ENCODE results near the gene POLD4.
A peak's percentile ranks its signal among the peaks of the same experiment; 100 is the strongest.
"Not testable (repeated sequence)": the region's sequence is repeated elsewhere in the genome, so short reads cannot be mapped to it uniquely, and the experiment has no call there.

POLD4 gene

DNA sequence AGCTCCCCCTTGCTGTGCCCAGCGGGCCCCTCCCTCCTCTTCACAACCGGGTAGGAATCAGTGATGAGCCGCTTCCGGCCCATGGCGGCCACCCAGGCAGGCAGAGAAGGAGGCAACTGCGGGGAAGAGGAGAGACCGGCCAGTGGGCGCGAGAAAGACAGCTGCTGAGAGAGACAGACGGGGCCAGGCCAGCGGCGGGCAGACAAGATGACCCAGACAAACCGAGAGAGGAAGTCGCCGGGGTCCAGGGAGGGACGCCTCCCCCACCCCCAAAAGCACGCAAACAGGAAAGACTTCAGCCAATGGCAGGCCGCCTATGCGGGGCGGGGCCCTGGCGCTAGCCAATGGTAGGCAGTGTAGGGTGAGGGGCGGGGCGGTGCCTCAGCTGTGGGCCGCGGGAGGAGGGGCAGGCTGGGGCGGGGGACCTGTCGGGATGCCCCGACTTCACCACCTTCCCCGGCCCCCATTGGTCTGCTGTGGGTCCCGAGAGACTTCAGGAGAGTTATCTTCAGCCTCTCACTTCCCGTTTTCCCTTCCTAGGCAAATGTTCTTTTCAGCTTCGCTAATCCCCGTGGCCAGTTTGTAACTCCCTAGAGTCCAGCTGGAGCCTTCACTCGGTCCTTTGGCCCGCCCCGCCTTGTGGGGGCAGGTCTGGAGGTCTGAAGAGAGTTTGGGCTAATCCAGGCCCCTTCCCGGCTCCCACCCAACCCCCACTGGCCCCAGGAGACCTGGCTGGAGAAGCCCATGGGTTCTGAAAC, at the start of gene POLD4:
Gene POLD4, minus strand, starts transcription at position 230 of the 758 bp plus-strand sequence. Its CDS starts 147 bp downstream, at position 83.
- peak; percentile 98 for DNase-seq

DNA sequence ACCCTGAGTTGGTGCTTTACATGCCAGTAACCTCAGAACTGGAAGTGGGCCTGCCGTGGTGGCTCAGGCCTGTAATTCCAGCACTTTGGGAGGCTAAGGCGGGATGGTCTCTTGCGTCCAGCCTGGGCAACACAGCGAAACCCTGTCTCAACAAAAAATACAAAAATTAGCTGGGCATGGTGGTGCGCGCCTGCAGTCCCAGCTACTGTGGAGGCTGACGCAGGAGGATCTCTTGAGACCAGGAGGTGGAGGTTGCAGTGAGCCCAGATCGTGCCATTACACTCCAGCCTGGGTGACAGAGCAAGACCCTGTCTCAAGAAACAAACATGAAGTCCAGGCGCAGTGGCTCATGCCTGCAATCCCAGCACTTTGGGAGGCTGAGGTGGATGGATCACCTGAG, 49.7 kb upstream of the POLD4 start:
- not testable (repeated sequence) for DNase-seq

DNA sequence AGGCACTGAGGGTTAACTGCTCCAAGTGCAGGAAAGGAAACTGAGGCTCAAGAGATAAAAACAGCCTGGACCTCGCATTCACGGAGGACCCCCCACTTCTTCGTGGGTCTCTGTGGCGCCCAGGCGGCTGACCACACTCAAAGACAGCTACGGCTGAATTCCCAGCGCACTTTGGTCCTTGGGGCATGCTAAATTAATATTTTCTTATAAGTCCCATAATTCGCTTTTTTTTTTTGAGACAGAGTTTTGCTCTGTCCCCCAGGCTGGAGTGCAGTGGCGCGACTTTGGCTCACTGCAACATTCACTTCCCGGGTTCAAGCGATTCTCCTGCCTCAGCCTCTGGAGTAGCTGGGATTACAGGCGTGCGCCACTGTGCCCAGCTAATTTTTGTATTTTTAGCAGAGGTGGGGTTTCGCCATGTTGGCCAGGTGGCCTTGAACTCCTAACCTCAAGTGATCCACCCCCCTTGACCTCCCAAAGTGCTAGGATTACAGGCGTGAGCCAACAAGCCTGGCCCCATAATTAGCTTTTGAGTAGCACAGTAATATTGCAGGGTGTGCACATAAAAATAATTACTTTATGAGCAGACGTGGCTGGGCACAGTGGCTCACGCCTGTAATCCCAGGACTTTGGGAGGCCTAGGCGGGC, 49.0 kb upstream of the POLD4 start:
- DNase-seq, result not testable (repeated sequence)

DNA sequence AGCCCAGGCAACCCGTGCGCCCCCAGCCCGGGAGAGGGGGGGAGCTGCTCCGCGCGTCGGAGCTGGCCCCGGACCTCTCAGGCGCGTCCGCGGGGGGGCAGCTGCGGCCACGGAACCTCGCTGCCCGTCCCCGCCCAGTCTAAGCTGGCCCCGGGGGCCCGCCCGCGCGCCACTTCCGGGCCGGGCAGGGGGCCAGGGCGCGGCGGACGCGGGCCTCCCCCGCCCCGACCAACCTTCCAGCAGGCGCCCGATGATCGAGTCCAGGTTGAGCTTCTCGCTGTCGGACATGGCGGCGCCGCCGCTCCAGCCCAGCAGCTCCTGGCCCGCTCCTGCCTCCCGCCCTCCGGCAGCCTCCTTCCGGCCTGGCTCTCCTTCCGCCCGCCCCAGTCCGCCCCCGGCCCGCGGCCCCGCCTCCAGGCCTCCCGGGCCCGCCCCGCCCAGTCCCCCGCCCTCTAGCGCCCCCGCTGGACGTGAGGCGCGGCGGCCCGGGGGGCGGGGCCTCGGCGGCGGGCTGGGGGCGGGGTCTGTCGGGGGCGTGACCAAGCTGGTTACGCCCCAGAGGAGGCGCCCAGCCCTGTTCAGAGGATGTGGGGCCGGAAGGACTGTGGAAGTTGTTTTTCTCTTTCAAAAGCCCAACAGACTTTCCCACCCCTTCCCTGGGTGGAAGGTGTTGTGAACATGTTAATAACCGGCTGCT, 48.3 kb upstream of the POLD4 start, which contains the start of gene PPP1CA:
Gene PPP1CA, minus strand, starts transcription at position 364 of the 697 bp plus-strand sequence. Its CDS starts 76 bp downstream, at position 288.
- DNase-seq, result peak; percentile 88 to 90

DNA sequence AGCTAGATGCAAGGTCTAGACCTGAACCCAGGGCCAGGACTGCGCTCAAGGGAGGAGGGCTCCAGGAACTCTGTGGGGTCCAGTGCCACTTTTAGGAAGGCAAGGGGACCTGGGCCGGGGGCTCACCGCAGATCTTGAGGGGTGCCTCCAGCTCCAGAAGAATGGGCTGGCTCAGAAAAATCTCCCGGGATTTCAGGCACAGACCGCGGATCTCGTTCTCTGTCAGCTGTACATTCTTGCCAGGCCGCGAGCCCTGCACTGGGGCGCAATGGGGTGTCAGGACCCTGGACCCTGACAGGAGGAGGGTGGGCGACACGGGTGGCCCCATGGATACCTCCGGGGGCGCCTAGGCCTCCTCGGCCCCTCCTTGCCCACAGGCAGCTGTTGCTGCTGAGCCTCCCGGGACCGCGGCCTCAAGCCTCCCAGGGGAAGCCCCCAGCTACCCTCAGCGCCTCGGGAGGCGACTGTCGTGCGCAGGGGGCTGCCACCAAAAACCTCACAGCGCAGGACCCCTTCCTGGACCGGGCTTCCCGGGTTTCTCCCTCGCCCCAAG, 47.7 kb upstream of the POLD4 start:
- DNase-seq, result no peak

DNA sequence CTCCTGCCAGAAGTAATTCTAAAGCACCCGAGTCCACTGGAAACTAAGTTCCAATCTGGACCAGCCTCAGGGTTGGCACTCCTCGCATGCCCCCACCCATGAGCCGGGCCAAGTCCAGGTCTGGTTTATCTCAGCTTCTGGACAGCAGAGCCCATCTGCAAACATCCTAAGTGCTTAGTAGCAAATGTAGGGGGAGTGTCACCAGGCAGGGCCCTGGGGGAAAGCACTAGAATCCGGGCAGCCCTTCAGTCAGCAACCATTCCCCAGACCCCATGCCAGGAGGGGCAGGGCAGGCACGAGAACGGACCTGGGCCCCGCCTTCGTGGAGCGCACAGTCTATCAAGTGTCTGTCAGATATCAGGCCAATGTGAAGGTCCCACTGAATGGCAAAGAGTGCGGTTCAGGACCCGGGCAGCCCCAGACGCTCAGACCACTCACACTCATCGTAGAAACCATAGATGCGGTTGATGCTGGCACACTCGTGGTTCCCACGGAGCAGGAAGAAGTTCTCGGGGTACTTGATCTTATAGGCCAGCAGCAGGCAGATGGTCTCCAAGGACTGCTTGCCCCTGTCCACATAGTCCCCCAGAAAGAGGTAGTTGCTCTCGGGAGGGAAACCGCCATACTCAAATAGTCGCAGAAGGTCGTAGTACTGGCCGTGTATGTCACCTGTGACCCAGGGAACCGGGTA, 47.0 kb upstream of the POLD4 start:
- peak in 1 of 2 experiments; percentile 46 for DNase-seq

DNA sequence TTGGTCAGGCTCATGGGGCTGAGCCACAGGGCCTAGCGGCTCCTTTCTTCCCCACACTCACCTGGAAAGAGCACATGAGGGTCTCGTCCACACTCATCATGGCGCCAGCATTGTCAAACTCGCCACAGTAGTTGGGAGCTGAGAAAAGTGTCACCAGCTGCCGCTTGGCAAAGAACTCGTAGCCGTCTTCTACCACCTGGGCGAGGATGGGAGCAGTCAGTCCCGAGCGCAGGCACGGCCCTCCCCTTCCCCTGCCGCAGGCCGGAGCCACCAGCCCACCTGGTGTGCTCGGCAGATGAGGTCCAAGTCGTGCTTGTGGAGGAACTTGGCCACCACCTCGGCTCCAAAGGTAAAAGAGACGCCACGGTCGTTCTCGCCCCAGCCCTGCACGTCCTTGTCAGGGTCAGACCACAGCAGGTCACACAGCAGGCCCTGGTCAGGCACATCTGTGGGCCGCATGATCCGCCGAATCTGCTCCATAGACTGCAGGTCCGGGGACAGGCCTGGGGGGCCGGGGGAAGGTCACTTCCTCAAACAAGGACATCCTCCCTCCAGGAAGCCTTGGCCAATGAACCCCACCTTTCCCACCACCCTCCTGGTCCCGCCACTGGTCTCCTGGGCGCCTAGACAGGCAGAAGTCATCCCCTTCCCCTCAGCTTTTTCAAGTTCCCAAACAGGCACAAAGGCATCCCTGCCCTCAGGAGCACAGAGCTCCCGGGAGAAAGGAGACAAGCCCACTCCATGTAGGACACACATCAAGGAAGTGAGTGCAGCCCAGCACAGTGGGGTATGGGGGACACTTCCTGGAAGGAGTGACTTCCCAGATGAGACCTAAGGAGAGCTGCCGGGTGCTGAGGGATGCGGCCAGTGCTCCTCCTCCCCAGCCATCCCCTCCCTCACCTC, 45.6 kb upstream of the POLD4 start:
- no peak for DNase-seq

DNA sequence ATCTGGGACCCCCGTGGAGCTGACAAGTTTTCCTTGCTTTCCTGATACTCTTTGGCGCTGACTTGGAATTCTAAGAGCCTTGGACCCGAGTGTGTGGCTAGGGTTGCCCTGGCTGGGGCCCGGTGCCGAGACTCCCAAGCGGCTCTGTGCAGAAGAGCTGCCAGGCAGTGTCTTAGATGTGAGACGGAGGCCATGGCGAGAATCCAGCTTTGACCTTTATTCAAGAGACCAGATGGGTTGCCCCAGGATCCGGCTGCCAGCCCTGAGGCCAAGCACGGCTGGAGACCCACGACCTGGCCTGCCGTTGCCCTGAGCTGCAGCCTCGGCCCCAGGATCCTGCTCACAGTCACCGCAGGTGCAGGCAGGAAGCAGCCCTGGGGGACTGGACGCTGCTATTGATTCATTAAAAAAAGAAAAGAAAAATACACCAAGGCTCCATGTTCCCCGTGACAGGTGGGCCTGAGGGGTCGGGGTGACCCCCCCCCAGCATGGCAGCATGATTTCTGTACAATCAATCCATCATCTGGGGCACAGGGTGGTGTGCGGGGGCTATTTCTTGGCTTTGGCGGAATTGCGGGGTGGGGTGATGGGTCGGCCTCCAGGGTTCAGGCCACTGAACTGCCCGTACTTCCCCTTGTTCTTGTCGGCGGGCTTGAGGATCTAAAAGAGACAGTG, 44.8 kb upstream of the POLD4 start:
- no peak for DNase-seq

DNA sequence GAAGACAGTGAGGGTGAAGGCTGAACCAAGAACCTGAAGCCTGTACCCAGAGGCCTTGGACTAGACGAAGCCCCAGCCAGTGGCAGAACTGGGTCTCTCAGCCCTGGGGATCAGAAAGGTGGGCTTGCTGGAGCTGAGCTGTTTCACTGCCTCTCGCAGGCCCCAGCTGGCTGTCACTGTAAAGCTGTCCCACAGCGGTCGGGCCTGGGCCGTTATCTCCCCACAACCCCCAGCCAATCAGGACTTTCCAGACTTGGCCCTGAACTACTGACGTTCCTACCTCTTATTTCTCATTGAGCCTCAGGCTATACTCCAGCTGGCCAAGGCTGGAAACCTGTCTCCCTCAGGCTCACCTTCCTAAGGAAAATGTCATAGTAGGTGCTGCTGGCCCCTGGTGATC, 44.2 kb upstream of the POLD4 start:
- no peak for DNase-seq

DNA sequence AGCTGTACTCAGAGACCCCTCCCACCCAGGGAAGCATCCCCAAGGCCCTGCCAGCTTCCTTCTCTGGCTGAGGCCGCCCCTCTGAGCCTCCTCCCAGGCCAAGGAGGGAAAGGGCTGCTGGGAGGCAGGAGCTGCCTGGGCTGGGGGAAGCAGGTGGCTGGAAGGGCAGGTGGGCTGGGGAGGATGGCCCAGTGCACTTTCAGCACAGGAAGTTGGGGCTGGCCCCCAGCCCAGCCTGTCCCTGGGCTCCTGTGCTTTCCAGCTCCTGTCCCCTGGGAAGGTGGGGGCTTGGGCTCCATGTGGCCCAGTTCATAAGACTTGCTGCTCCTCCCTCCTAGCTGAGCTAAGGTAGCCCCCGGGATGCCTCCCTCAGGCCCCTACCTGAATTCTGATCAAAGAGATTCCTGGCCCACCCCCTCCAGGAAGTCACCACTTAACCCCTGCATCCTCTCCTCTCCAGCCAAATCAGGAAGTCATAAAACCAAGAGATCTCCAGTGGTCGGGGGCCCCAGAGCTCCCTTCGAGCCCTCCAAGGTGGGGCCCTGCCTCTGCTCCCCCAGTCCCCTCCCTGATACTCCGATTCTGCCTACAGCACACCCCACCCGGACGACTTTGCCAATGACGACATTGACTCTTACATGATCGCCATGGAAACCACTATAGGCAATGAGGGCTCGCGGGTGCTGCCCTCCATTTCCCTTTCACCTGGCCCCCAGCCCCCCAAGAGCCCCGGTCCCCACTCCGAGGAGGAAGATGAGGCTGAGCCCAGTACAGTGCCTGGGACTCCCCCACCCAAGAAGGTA, 43.4 kb upstream of the POLD4 start:
- DNase-seq, result no peak

DNA sequence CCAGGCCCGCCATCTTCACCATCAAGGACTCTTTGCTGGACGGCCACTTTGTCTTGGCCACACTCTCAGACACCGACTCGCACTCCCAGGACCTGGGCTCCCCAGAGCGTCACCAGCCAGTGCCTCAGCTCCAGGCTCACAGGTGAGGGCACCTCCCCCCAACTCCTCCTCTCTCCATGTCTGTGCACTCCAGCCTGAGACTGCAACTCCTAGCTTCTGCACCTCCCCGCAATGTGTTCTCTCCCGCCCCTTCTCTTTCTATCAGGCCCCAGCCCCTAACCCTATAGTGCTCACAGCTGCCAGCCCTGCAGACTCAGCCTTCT, 42.9 kb upstream of the POLD4 start:
- DNase-seq, result no peak

DNA sequence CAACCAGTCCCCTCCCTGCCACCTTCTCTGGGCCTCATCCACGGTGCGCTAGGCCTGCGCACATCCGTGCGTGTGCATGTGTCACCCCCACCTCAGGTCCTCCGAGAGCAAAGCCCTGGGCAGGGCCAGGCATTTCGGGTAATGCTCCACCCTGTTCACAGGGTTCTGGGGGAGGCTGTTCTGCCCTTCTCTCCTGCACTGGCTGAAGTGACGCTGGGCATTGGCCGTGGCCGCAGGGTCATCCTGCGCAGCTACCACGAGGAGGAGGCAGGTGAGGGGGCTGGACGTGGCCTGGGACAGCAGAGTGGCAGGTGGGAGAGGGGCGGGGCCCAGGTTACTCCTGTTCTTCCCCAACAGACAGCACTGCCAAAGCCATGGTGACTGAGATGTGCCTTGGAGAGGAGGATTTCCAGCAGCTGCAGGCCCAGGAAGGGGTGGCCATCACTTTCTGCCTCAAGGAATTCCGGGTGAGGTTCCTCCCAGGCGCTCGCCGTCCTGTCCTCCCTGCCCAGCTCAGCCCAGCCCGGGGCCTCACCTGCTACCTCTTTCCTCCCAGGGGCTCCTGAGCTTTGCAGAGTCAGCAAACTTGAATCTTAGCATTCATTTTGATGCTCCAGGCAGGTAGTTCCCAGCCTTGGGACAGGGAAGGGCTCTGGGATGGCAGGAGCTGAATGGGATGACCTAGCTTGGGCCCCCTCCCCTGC, 42.4 kb upstream of the POLD4 start:
- no peak for DNase-seq

DNA sequence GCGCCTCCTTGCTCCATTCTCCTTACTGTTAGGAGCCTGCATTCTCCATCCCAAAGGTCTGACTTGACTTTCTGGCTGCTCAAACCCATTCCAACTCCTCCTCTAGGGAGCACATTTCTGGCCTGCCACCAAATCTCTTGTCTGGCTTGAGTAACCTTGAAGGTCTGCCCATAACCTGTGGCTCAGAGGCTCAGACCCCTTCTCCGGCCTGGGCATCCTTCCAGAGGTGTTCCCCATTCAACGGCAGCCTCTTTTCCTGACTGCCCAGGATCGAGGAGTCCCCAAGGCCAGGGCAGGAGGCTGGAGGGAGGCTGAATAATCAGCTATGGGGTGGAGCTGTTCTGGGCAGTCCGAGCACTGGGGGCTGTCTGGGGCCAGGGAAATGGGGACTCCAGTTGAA, 40.6 kb upstream of the POLD4 start:
- no peak for DNase-seq

DNA sequence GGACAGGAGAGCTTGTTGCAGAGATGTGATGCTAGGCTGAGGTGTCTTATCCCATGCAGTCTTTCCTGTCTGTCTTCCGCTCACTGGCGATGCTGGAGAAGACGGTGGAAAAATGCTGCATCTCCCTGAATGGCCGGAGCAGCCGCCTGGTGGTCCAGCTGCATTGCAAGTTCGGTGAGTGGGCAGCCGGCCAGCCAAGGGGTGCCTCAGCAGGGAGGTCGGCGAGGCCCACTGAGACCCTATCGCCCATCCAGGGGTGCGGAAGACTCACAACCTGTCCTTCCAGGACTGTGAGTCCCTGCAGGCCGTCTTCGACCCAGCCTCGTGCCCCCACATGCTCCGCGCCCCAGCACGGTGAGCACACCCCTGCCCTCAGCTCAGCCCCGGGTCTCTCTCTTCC, 40.1 kb upstream of the POLD4 start:
- no peak for DNase-seq

DNA sequence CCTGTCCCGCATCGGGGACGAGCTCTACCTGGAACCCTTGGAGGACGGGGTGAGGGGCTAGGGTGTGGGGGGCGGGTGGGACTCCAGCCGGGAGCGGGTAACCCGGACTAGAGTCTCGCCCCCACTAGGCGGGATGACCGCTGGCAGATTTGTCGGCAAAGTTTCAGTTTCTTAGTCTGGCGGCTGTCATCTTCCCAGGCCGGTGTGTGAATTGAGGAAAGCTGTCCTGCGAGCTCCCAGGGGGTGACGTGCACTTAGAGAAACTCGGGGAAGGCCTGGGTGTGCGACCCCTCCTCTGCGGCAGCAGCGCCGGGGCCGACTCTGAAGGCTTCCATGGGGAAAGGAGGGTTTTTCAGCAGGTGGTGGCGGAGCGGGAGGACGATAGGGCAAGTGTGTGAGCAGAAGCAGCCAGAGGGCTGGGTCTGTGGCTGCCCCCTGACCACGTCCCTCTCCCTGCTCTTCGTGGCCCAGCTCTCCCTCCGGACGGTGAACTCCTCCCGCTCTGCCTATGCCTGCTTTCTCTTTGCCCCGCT, 38.9 kb upstream of the POLD4 start:
- no peak for DNase-seq

DNA sequence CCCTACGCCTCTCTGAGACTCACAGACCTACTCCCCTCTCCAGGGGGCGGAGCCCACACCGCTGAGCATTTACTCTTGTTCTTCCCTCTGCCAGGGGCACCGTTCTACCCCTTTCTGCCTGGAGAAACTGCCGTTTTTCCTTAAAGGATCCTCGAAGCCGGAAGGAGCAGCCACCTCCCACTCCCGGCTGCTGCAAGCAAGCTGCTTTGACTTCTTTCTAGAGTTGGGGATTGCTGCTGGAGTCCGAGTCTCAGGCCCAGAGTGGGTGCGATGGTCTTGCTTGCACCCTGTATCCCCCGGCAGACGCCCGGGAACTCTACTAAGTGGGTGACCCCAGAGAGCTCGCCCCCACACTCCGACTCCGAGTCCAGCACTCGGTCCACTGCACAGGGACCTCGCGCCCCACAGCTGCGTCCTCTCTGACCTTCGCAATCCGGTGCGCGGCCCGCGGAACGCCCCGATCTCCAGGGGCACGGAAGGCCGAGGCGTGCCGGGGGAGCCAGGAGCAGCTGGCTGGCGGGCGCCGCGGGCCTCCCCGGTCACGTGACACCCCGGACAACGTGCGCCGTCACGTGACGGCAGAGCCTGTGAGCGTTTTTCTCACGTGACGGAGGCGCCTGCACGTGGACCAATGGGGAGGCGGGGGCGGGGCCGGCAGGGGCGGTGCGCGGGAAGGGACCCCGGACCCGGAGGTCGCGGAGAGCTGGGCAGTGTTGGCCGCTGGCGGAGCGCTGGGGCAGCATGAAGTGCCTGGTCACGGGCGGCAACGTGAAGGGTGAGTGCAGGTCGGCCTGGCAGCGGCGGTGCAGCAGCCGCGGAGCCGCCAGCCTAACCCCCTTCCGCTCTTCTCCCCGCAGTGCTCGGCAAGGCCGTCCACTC, 38.2 kb upstream of the POLD4 start, which contains the start of gene RAD9A:
Gene RAD9A, plus strand, starts transcription at position 683 of the 879 bp plus-strand sequence. Its CDS starts 59 bp downstream, at position 742.
- peak; percentile 93 to 94 for DNase-seq

DNA sequence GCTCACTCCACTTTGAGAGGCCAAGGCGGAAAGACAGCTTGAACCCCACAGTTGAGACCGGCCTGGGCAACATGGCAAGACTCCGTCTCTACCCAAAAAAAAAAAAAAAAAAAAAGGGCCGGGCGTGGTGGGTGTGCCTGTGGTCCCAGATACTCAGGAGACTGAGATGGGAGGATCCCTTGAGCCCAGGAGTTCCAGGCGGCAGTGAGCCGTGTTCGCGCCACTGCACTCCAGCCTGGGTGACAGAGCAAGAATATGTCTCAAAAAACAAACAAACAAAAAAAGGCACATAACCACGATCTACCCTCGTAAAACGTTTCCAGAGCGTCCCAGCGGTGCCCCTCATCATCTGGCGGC, 37.6 kb upstream of the POLD4 start:
- no peak for DNase-seq

DNA sequence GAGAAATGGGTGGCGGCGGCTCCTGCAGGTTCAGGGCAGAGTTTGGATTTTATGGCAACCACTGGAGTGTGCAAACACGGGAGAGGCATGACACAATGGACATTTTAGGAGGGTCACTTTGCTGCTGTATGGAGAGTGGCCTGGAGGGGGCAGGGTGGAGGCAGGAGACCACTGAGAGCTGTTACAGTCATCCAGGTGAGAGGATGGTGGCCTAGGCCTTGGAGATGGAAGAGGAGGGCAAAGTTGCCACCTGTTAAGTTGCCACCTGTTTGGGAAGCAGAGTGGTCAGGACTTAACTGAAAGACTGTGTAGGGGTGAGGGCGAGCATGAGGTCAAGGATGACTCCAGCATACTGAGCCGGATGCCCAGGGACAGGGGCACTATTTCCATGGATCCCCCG, 36.1 kb upstream of the POLD4 start:
- peak; percentile 60 to 76 for DNase-seq

All from activated CD4-positive, alpha-beta T cell treated with anti-CD3 and anti-CD28 coated beads, Interleukin-2, amount 50 U/mL, for 48 hours (primary cell).